Measurements from ENCODE around the gene GMPR2.
"Not testable (repeated sequence)": the region's sequence is repeated elsewhere in the genome, so short reads cannot be mapped to it uniquely, and the experiment has no call there.

GMPR2 gene

DNA sequence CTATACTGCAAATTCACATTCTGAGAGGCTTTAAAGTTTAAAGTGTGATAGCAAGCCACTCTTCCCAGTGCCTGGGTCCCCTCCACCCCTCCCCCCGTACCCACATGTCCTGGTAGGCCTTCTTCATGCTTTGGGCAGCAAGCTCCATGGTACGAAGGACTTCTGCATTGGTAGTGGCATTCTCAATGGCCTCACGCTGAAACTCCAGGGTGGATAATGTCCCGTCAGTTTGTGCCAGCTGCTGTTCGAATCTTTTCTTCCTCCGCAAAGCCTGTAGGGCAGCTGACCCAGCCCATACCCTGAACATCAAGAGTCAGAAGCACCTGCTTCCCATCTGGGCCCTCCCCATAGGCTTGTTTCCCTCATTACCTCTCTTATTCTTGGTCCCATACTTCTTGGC lies 21.4 kb upstream of the GMPR2 start:
- DNase-seq (ENCODE audit: low read depth) = no peak
- TF ChIP-seq, protein P1, sequence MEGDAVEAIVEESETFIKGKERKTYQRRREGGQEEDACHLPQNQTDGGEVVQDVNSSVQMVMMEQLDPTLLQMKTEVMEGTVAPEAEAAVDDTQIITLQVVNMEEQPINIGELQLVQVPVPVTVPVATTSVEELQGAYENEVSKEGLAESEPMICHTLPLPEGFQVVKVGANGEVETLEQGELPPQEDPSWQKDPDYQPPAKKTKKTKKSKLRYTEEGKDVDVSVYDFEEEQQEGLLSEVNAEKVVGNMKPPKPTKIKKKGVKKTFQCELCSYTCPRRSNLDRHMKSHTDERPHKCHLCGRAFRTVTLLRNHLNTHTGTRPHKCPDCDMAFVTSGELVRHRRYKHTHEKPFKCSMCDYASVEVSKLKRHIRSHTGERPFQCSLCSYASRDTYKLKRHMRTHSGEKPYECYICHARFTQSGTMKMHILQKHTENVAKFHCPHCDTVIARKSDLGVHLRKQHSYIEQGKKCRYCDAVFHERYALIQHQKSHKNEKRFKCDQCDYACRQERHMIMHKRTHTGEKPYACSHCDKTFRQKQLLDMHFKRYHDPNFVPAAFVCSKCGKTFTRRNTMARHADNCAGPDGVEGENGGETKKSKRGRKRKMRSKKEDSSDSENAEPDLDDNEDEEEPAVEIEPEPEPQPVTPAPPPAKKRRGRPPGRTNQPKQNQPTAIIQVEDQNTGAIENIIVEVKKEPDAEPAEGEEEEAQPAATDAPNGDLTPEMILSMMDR (conservative IDR thresholded peaks at IDR 0.05; ENCODE audit: low read depth, low read length) = no peak
- H3K4me3 ChIP-seq (ENCODE audit: low read depth, low read length) = no peak overlapping the region

DNA sequence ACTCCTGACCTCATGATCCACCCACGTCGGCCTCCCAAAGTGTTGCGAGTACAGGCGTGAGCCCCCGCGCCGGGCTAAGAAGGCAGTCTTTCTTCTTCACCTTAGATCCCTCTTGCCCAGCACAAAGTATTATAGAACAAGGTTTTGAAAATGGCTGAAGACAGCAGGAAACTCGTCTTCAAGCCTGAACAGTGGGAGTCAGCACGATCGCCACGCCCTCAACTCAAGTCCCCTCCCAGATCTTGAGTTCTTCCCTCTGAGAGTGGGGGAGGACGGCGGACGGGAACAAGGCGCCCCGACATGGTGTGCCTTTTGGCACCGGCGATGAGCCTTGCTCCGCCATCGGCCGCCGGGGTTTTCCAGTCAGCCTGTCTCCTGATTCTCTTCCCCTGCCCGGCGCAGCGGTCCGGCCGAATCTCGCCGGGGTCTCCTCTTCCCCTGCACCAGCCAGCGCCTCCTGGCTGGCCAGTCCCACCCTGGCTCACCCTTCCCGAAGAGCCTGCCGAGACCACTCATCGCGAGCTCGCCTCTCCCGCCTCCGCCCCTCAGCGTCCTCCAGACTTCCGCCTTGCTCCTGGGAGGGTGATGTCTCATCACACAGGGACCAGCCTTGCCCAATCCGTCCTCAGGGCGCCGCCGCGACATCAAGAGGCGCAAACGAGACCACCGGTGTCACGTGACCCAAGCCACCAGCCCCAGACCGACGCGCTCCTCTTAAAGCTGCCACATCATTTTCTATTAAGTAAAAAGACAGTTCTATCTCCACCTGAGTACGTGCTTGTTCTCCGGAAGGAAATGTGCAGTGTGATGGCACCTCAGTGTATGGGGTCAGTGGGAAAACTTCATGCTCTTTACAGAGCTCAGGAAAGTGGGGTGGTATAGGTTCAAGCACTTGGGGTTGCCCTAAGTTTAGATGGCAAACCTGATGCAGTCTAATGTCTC lies 19.5 kb upstream of the GMPR2 start, which contains the start of gene CHMP4A:
Gene CHMP4A (minus strand): TSS at position 565 of the 942 bp plus-strand sequence. CDS start 49 bp downstream, at position 516.
- TF ChIP-seq, protein P1 (conservative IDR thresholded peaks at IDR 0.05; ENCODE audit: low read depth, low read length) = peak; percentile 51
- peak; percentile 99 for DNase-seq (ENCODE audit: low read depth)
- peak within 1 kb of the TSS; percentile 94 for H3K4me3 ChIP-seq (ENCODE audit: low read depth, low read length)

DNA sequence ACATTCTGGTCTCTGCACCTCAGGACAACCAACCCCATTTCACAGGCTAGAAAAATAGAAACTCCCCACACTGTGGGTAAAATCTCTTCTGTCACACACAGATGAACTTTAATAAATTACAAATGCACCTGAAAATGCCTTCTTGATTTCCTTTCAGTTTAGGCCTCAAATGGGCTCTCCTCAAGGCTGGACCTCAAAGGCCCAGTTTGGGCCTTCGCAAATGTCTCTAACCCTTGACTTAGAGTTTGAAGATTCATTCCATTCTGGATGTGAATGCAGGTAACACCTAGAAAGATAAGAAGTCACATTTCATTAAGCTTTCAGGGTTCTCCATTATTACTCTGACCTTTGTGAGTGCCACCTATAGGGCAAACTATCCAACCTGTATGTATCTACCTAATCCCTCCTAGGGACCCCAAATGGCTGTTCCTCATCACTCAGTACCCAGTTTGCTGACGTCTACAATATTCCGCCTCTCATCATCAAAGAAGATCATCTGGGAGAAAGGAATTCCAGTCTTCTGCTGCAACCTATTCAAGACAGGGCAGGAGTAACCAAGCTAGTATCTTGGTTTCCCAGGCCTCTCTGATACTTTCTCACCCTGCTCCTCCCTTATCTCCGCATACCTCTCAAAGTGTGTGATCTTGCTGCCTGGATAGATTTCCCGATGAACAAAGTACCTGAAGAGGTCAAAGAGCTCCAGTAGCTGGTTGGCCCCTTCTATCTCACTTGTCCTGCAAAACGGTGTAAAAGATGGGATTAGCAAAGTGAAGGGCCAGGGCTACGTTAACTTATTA lies 18.7 kb upstream of the GMPR2 start:
- peak overlapping the region; percentile 94 for H3K4me3 ChIP-seq (ENCODE audit: low read depth, low read length)
- no peak for DNase-seq (ENCODE audit: low read depth)
- TF ChIP-seq, protein P1 (conservative IDR thresholded peaks at IDR 0.05; ENCODE audit: low read depth, low read length) = no peak

DNA sequence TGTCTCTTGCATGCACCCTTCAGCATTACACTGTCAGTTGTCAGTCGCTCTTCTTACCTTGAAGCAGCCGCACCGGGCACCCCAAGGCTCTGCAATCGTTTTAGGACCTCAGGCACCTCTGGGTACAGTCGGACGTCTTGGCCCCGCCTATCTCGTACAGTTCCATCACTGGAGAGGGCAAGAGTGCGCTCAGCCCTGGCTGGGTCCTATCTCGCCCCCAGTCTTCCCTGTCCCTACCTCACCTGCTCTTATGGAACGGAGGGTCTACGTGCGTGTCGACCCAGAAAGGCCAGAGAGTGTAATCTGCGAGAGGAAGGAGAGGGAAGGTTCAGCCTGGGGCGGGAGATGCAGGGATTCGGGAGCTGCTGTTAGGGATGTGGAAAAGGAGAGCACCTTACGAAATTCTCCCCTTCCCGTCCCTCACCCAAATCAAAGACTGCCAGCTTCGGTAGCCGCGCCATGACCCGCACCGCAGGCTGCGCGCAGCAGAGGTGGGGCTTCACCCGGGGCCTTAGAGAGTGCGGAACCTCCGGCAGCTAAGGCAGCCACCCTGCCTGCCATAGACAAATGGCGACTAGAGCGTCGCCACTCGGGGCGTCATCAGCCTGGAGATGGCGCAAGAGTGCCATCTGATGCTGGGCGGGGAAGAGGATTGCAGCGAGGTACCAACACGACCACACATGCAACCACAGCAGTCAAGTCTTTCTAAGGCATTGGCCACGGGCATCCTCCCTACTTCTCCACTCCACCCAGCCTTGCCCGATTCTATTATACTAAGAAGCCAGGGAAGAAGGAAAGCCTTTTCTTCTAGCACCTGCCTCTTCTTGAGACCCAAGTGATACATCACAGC lies 17.0 kb upstream of the GMPR2 start, which contains the start of gene MDP1:
Gene MDP1 (minus strand): TSS at position 572 of the 850 bp plus-strand sequence. CDS start 111 bp downstream, at position 461.
- H3K4me3 ChIP-seq (ENCODE audit: low read depth, low read length) = peak within 1 kb of the TSS; percentile 84
- TF ChIP-seq, protein P1 (conservative IDR thresholded peaks at IDR 0.05; ENCODE audit: low read depth, low read length) = peak; percentile 46
- peak; percentile 85 for DNase-seq (ENCODE audit: low read depth)

DNA sequence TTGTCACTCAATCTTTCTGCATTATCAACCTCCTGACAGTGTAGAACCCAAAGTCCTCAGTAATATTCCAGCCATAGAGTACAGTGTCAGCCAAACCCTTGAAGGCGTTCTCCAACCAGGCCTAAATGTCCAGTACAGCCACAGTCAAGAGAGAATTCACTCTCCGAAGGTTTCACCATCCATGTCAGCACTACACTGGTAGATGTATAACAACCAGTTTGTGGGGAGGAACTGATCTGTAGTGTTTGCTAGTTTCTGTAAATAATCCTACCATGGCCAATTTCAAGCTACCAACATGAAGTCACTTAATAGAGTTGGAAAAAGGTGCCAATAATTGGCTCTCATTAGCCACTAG lies 16.4 kb upstream of the GMPR2 start:
- no peak for DNase-seq (ENCODE audit: low read depth)
- TF ChIP-seq, protein P1 (conservative IDR thresholded peaks at IDR 0.05; ENCODE audit: low read depth, low read length) = no peak
- peak overlapping the region; percentile 84 for H3K4me3 ChIP-seq (ENCODE audit: low read depth, low read length)

DNA sequence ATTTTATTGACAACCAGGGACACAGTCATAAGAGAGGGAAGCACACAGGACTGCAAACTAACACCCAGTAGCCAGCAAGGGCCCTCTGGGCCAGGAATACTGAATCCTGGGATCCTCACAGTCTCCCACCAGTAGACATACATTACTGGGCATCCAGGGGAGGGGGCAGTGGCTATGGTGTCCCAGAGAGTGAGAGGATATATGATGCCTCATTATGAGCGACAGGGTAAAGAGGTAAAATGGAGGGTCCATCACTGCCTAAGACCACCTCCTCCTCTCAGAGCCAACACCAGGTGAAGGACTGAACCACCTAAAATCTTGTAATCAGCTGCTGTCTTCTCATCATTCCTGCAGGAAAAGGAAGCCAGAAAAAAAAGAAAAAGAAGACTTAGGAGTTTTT lies 15.9 kb upstream of the GMPR2 start:
- not testable (repeated sequence) for H3K4me3 ChIP-seq (ENCODE audit: low read depth, low read length); DNase-seq (ENCODE audit: low read depth)

Measured in choroid plexus epithelial cell (primary cell).